HepG2 (cell line): ENCODE data around the gene PLEKHG2. TPM values are rescaled to one million over a fixed set of nuclear protein-coding genes. Genes with fewer than 3 reads are reported as not detected.

Experiments used
- CAMTA2 ChIP-seq: sonication (generic); formaldehyde crosslinking; IDR thresholded peaks from 2 replicates; pipeline ENCODE4 v1.4.0; 2020; ENCODE audit warnings: mild to moderate bottlenecking, missing genetic modification reagents, borderline replicate concordance
- CHD2 ChIP-seq: IDR thresholded peaks from 2 replicates; pipeline ENCODE4 v1.6.1; 2011; ENCODE audit warnings: low read depth, low read length, improper control_type of control experiment
- DR1 ChIP-seq: sonication (generic); formaldehyde crosslinking; IDR thresholded peaks from 2 replicates; pipeline ENCODE4 v1.8.0; 2021; ENCODE audit warnings: mild to moderate bottlenecking, missing genetic modification reagents, inconsistent platforms
- ELF1 ChIP-seq: sonication (generic); formaldehyde crosslinking; IDR thresholded peaks from 2 replicates; pipeline ENCODE4 v1.4.0; 2020; ENCODE audit warnings: missing genetic modification reagents
- ERF ChIP-seq: IDR thresholded peaks from 2 replicates; pipeline ENCODE4 v1.6.1; 2018; ENCODE audit warnings: missing biosample characterization, missing genetic modification reagents
- FOXK2 ChIP-seq: fragments of 450-650 bp; IDR thresholded peaks from 2 replicates; pipeline ENCODE4 v1.6.1; 2016
- FOXO1 ChIP-seq: sonication (generic); formaldehyde crosslinking; IDR thresholded peaks from 2 replicates; pipeline ENCODE4 v1.4.0; 2020; ENCODE audit warnings: missing genetic modification reagents
- HNRNPL ChIP-seq: fragments of 200-400 bp; formaldehyde crosslinking; IDR thresholded peaks from 2 replicates; pipeline ENCODE4 v1.6.1; 2017; ENCODE audit warnings: mild to moderate bottlenecking, low read depth, low read length
- HOMEZ ChIP-seq: IDR thresholded peaks from 2 replicates; pipeline ENCODE4 v1.6.1; 2016; ENCODE audit warnings: low read depth
- KAT7 ChIP-seq: IDR thresholded peaks from 2 replicates; pipeline ENCODE4 v1.6.1; 2018; ENCODE audit warnings: borderline replicate concordance, missing compliant biosample characterization
- NFE2L2 ChIP-seq: fragments of 150-350 bp; IDR thresholded peaks from 2 replicates; pipeline ENCODE4 v1.6.1; 2014; ENCODE audit warnings: low read length
- POLR2A ChIP-seq, 2 experiments: IDR thresholded peaks; 2 replicates each; pipeline ENCODE4 v1.6.1; 2011; ENCODE audit warnings: low read depth in 2 of 2, low read length in 2 of 2, mild to moderate bottlenecking in 1 of 2, moderate library complexity in 1 of 2; ENCODE audit not compliant: insufficient read depth in 1 of 2
- RARG ChIP-seq: sonication (generic); formaldehyde crosslinking; IDR thresholded peaks from 2 replicates; pipeline ENCODE4 v1.4.0; 2020; ENCODE audit warnings: low read depth, mild to moderate bottlenecking, missing genetic modification reagents
- SKI ChIP-seq: fragments of 450-650 bp; IDR thresholded peaks from one replicate; pipeline ENCODE4 v1.6.1; 2018; ENCODE audit warnings: mild to moderate bottlenecking; ENCODE audit not compliant: partially characterized antibody
- SMAD3 ChIP-seq: sonication (generic); formaldehyde crosslinking; IDR thresholded peaks from 2 replicates; pipeline ENCODE4 v1.4.0; 2020; ENCODE audit warnings: missing genetic modification reagents
- SOX5 ChIP-seq: IDR thresholded peaks from 2 replicates; pipeline ENCODE4 v1.6.1; 2016; ENCODE audit warnings: borderline replicate concordance
- ZBTB1 ChIP-seq: sonication (generic); formaldehyde crosslinking; IDR thresholded peaks from 2 replicates; pipeline ENCODE4 v1.4.0; 2020; ENCODE audit warnings: missing genetic modification reagents, borderline replicate concordance
- ZBTB38 ChIP-seq: sonication (generic); formaldehyde crosslinking; IDR thresholded peaks from 2 replicates; pipeline ENCODE4 v1.5.1; 2020; ENCODE audit warnings: mild to moderate bottlenecking, missing genetic modification reagents
- ZBTB49 ChIP-seq: sonication (generic); formaldehyde crosslinking; IDR thresholded peaks from 2 replicates; pipeline ENCODE4 v1.4.0; 2020; ENCODE audit warnings: missing genetic modification reagents, borderline replicate concordance
- ZFP36 ChIP-seq: fragments of 150-350 bp; IDR thresholded peaks from 2 replicates; pipeline ENCODE4 v1.6.1; 2018; ENCODE audit warnings: borderline replicate concordance, low read length, low read depth; ENCODE audit not compliant: partially characterized antibody
- ZMAT3 ChIP-seq: sonication (generic); formaldehyde crosslinking; conservative IDR thresholded peaks from 2 replicates; pipeline ENCODE4 v1.7.0; 2021; ENCODE audit warnings: missing genetic modification reagents
- ZNF101 ChIP-seq: sonication (generic); formaldehyde crosslinking; IDR thresholded peaks from 2 replicates; pipeline ENCODE4 v1.4.0; 2020; ENCODE audit warnings: mild to moderate bottlenecking, low read depth, missing genetic modification reagents, borderline replicate concordance
- ZNF136 ChIP-seq: sonication (generic); formaldehyde crosslinking; IDR thresholded peaks from 2 replicates; pipeline ENCODE4 v1.8.1; 2022; ENCODE audit warnings: low read depth, mild to moderate bottlenecking, moderate library complexity, missing genetic modification reagents
- ZNF234 ChIP-seq: sonication (generic); formaldehyde crosslinking; conservative IDR thresholded peaks from 2 replicates; pipeline ENCODE4 v1.5.1; 2020; ENCODE audit warnings: mild to moderate bottlenecking, missing genetic modification reagents
- ZNF253 ChIP-seq: sonication (generic); formaldehyde crosslinking; IDR thresholded peaks from 2 replicates; pipeline ENCODE4 v1.8.0; 2022; ENCODE audit warnings: mild to moderate bottlenecking, missing genetic modification reagents, borderline replicate concordance
- ZNF549 ChIP-seq: sonication (generic); formaldehyde crosslinking; IDR thresholded peaks from 2 replicates; pipeline ENCODE4 v1.5.0; 2020; ENCODE audit warnings: missing genetic modification reagents
- ZNF607 ChIP-seq: sonication (generic); formaldehyde crosslinking; IDR thresholded peaks from 2 replicates; pipeline ENCODE4 v1.5.1; 2020; ENCODE audit warnings: missing genetic modification reagents, mild to moderate bottlenecking, borderline replicate concordance
- ZNF614 ChIP-seq: IDR thresholded peaks from 2 replicates; pipeline ENCODE4 v1.6.1; 2018; ENCODE audit warnings: missing biosample characterization, missing genetic modification reagents, inconsistent platforms, borderline replicate concordance
- ZNF660 ChIP-seq: sonication (generic); formaldehyde crosslinking; IDR thresholded peaks from 2 replicates; pipeline ENCODE4 v1.5.1; 2020; ENCODE audit warnings: mild to moderate bottlenecking, low read depth, missing genetic modification reagents, borderline replicate concordance
- ZSCAN21 ChIP-seq: sonication (generic); formaldehyde crosslinking; IDR thresholded peaks from 2 replicates; pipeline ENCODE4 v1.8.0; 2022; ENCODE audit warnings: mild to moderate bottlenecking, missing genetic modification reagents, moderate library complexity, borderline replicate concordance
- polyA plus RNA-seq, 8 experiments: library from polyadenylated mRNA; depleted of rRNA in 3 of 8; stranded (reverse) in 7 of 8; unstranded in 1 of 8; fragments of >200 nt; fragmentation: Illumina TruSeq in 4 of 8; extraction: Trizol in 4 of 8; gene quantifications; 2 replicates each; pipeline versions ENCODE4 v1.2.1 to v1.2.3, GENCODE V29; 2011 to 2016; ENCODE audit warnings: low read depth in 4 of 8, missing spikeins in 1 of 8, mixed read lengths in 1 of 8; ENCODE audit not compliant: insufficient read depth in 1 of 8
- total RNA-seq, 5 experiments: library from RNA; depleted of rRNA; stranded (reverse); fragments of >200 nt; fragmentation: Illumina TruSeq; extraction: Trizol; gene quantifications; 2 replicates each; pipeline ENCODE4 v1.2.3, GENCODE V29; 2016; ENCODE audit warnings: low read depth in 1 of 5

PLEKHG2 gene
- total and polyA plus RNA-seq, 2 of the 13 experiments (the other 11 are each of a cell fraction or from before 2014, with no cell fraction given), result 3.6 to 6.8 TPM

- no peak for TF ChIP-seq ZFP36
- TF ChIP-seq ZBTB49, result no peak
- TF ChIP-seq ZNF607 (CRISPR knock-in tag), result peak; percentile 58
- TF ChIP-seq ELF1 (CRISPR knock-in tag), result peak; percentile 72; the same call in 1 of the 2 replicates
- no peak for TF ChIP-seq ZMAT3 (CRISPR knock-in tag)
- TF ChIP-seq SKI, result no peak
- TF ChIP-seq DR1 (CRISPR knock-in tag), result peak; percentile 99
- TF ChIP-seq SMAD3, result peak; percentile 53; the same call in 1 of the 2 replicates
- peak; percentile 98 for TF ChIP-seq POLR2A (IDR thresholded peaks at IDR 0.05; ENCODE audit: insufficient read depth in 1 of 2, low read depth in 2 of 2, low read length in 2 of 2)
- TF ChIP-seq ZNF549, result no peak
- TF ChIP-seq HOMEZ, result no peak
- no peak for TF ChIP-seq ZNF614 (CRISPR knock-in tag)
- no peak for TF ChIP-seq HNRNPL
- no peak for TF ChIP-seq ZNF253 (CRISPR knock-in tag)
- peak; percentile 73; the same call in 1 of the 2 replicates for TF ChIP-seq ZNF101 (CRISPR knock-in tag)
- 0 out of 2 replicates have a peak, but pooled peaks have one; percentile 74 for TF ChIP-seq RARG (CRISPR knock-in tag)
- TF ChIP-seq CAMTA2, result no peak; the same call in none of the 2 replicates
- 0 out of 2 replicates have a peak, but pooled peaks have one; percentile 33 for TF ChIP-seq ZNF660 (CRISPR knock-in tag)
- no peak for TF ChIP-seq ZNF234 (CRISPR knock-in tag)
- no peak for TF ChIP-seq ZNF136 (CRISPR knock-in tag)
- 0 out of 2 replicates have a peak, but pooled peaks have one; percentile 7 for TF ChIP-seq ZSCAN21 (CRISPR knock-in tag)
- TF ChIP-seq ZBTB1, result no peak
- TF ChIP-seq FOXK2, result no peak
- TF ChIP-seq NFE2L2, result no peak
- TF ChIP-seq SOX5, result 0 out of 2 replicates have a peak, but pooled peaks have one; percentile 17
- no peak; the same call in 1 of the 2 replicates for TF ChIP-seq ZBTB38 (CRISPR knock-in tag)
- no peak for TF ChIP-seq FOXO1 (CRISPR knock-in tag)
- TF ChIP-seq CHD2, result no peak; the same call in none of the 2 replicates
- TF ChIP-seq ERF (CRISPR knock-in tag), result no peak
- TF ChIP-seq KAT7 (CRISPR knock-in tag), result no peak; the same call in 1 of the 2 replicates
Observed at GRCh38 chr19:39390751-39391437, 21.6 kb upstream of the PLEKHG2 start, which contains the start of the genes MED29 and PAF1 (continued).
